HG02623 (cell line): Measurements from ENCODE around the gene NDUFAF5.

ENCODE experiments used
- ATAC-seq: cut with Tn5 transposase; IDR thresholded peaks from one replicate; pipeline ENCODE4 v1.9.1; 2021; ENCODE audit warnings: moderate library complexity; ENCODE audit not compliant: unreplicated experiment

The NDUFAF5 gene

GRCh38 chr20:13868331-13868730 lies 83.5 kb downstream of the NDUFAF5 start:
- ATAC-seq, result no peak

- no peak for ATAC-seq
Measured at GRCh38 chr20:13870170-13870748, 85.4 kb downstream of the NDUFAF5 start.
